ENCODE results near the gene ROBO4. TPM values are rescaled to one million over a fixed set of nuclear protein-coding genes. Genes with fewer than 3 reads are reported as not detected.

The ROBO4 gene
- total RNA-seq, 1 donor from 2014 or later, result not detected

GRCh38 chr11:124868331-124869274, 29.1 kb downstream of the ROBO4 start:
- intact Hi-C loops (cut with micrococcal nuclease), result loop anchor here (5.0 kb wide), 1 partner anchor 1886 kb away; the partner anchor contains the start of gene BSX
- no peak for DNase-seq

DNA sequence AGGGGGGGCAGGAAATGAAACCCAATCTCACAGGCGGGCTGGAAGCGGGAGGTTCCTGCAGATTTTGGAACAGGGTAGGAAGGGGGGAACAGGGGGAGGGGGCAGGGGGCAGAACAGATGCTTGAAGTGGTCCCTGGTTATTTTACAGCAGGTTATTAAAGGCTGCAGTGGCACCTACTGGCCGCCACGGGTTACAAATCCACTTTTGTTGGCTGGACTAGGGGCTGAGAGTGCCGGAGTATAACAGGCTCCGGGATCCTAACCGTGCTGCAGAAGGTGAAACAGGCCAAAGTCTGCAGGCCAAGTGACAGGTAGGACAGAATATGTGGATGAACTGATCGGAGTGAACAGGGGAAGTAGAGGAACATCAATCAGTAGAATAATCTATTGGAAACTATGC, 30.0 kb downstream of the ROBO4 start:
- no peak overlapping the region for H3K27ac Mint-ChIP-seq
- peaks cover 8% of the 10 kb centered on the region for H3K4me1 Mint-ChIP-seq
- no peak overlapping the region for H3K4me3 Mint-ChIP-seq
- intact Hi-C loops (cut with micrococcal nuclease), result loop anchor here (2.0 to 5.0 kb wide), 5 partner anchors 67 to 1885 kb away; partner anchors contain the start of genes BSX and MSANTD2
- no peaks in the 10 kb centered on the region for H3K36me3 Mint-ChIP-seq (ENCODE audit: low read depth)
- peaks cover 90% of the 10 kb centered on the region for H3K27me3 Mint-ChIP-seq
- H3K9me3 Mint-ChIP-seq, result no peaks in the 10 kb centered on the region
- no peak for DNase-seq

More at GRCh38 chr11:124868331-124869274, 29.1 kb downstream of the ROBO4 start:
- Mint-ChIP-seq H3K4me3 (peak overlapping the region; percentile 1), H3K27ac (no peak overlapping the region), H3K36me3 (ENCODE audit: low read depth) (no peaks in the 10 kb centered on the region), H3K27me3 (peaks cover 89% of the 10 kb centered on the region), H3K4me1 (peaks cover 6% of the 10 kb centered on the region), H3K9me3 (no peaks in the 10 kb centered on the region)

GRCh38 chr11:124865902-124866851, 31.5 kb downstream of the ROBO4 start:
- Mint-ChIP-seq H3K27me3 (peaks cover 91% of the 10 kb centered on the region), H3K9me3 (no peaks in the 10 kb centered on the region), H3K27ac (peak overlapping the region; percentile 23), H3K36me3 (ENCODE audit: low read depth) (no peaks in the 10 kb centered on the region), H3K4me1 (peaks cover 8% of the 10 kb centered on the region), H3K4me3 (peak overlapping the region; percentile 11)
- DNase-seq, result peak; percentile 86
- intact Hi-C loops (cut with micrococcal nuclease), result loop anchor here (1.0 to 5.0 kb wide), 6 partner anchors 29 to 1884 kb away; partner anchors contain the start of genes BSX and MSANTD2

DNA sequence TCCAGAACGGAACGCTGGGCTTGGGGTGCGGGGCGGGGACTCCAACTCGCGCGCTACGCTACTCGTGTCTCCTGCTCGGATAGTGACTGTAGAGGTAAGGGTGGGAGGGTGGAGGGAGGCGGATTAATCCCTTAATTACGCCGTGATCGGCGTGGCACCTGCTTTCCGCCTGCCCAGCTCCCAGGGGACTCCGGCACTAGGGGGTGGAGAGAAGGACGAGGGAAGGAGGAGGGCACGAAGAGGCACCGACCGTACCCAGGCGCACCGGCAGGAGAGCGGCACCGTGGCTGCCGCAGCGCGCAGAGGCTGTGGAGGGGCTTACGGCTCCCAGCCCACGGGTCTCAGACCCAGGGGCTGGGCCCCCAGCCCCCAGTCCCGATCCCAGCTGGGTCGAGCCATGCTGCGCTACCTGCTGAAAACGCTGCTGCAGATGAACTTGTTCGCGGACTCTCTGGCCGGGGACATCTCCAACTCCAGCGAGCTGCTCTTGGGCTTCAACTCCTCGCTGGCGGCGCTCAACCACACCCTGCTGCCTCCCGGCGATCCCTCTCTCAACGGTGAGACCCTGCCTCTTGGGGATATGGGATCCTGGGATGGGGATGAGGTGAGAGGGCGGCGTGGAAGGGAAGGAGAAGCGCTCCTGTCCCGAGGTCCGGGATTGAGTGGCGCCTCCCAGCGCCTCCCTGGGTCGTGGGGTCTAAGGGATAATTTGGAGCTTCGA, 32.3 kb downstream of the ROBO4 start, which contains the start of gene ROBO3:
Gene ROBO3, plus strand, starts transcription at position 252 of the 721 bp plus-strand sequence. Its CDS starts 146 bp downstream, at position 398.
- H3K9me3 Mint-ChIP-seq, result no peaks in the 10 kb centered on the region
- peaks cover 93% of the 10 kb centered on the region for H3K27me3 Mint-ChIP-seq
- DNase-seq, result no peak
- no peaks in the 10 kb centered on the region for H3K36me3 Mint-ChIP-seq (ENCODE audit: low read depth)
- intact Hi-C loops (cut with micrococcal nuclease), result loop anchor here (5.0 kb wide), 1 partner anchor 1883 kb away; the partner anchor contains the start of gene BSX
- peak within 1 kb of the TSS; percentile 23 for H3K27ac Mint-ChIP-seq
- peaks cover 8% of the 10 kb centered on the region for H3K4me1 Mint-ChIP-seq
- H3K4me3 Mint-ChIP-seq, result peak within 1 kb of the TSS; percentile 11

DNA sequence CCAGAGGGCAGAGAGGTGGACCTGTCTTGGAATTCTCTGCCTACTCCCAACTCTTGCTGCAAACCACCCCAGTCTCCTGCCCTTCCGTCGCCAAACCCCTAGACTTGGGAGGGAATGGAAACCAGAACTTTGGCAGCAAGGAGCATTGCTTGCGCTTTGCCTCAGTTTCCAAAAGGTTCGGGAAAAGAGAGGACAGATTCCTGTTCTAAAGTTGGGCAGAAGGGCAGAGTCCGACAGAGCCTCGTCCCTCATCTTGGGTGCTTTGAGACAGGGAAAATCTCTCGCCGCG, 32.8 kb downstream of the ROBO4 start:
- peaks cover 8% of the 10 kb centered on the region for H3K4me1 Mint-ChIP-seq
- peaks cover 91% of the 10 kb centered on the region for H3K27me3 Mint-ChIP-seq
- no peak overlapping the region for H3K4me3 Mint-ChIP-seq
- H3K27ac Mint-ChIP-seq, result no peak overlapping the region
- intact Hi-C loops (cut with micrococcal nuclease), result loop anchor here (1.0 to 5.0 kb wide), 2 partner anchors 22 to 1883 kb away; partner anchors contain the start of gene BSX
- no peaks in the 10 kb centered on the region for H3K9me3 Mint-ChIP-seq
- no peaks in the 10 kb centered on the region for H3K36me3 Mint-ChIP-seq (ENCODE audit: low read depth)
- no peak for DNase-seq

DNA sequence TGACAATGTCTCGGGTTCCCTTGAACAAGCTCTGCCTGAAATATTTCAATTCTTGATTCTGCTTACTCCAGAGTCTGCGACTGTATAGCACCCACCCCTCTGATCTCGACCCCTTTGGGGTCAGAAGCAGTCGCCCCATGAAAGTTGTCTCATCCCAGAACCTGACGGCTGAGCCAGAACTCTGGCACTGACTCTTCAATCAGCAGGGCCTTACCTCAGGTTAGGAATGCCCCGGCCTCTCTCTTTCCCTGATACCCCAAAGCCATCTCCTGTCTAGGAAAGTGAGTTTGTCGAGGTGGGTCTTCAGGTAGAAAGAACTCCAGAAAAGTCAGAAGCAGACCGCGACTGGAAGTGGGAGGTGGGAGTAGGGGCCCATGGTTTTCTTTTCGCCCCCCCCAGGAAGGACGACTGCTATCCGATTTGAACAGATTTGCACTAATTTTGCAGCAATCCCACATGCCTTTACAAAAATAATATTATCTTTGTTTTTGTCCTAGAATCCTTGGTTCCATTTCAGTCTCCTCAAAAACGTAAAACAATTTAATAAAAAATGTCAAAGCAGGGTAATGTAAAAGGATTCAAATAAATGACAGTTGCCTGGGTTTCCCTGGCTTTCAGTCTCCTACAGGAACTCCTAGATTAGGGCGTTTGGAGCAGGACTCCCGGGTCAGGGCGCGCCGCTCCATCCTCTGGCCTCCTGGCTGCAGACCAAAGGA, 33.3 kb downstream of the ROBO4 start:
- intact Hi-C loops (cut with micrococcal nuclease), result loop anchor here (1.0 kb wide), 1 partner anchor 21 kb away; no protein-coding TSS in a partner anchor
- DNase-seq, result no peak
- H3K9me3 Mint-ChIP-seq, result no peaks in the 10 kb centered on the region
- H3K4me3 Mint-ChIP-seq, result no peak overlapping the region
- no peaks in the 10 kb centered on the region for H3K36me3 Mint-ChIP-seq (ENCODE audit: low read depth)
- peaks cover 91% of the 10 kb centered on the region for H3K27me3 Mint-ChIP-seq
- peaks cover 8% of the 10 kb centered on the region for H3K4me1 Mint-ChIP-seq
- H3K27ac Mint-ChIP-seq, result no peak overlapping the region

DNA sequence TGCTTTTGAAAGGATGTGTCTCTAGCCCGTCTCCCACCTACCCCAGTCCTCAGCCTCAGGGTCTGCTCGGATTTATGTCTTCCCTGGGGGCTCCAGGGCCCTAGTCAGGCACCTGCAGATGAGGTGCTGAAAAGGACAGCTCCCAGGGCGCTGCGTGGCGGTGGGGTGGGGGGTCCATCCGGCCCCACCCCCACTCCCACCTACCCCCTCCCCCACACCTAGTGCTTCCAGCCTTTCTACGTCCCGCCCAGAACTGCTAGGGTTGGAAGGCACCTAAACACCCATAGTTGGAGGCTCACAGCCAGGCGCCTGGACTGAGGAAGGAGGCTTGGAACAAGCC, 33.9 kb downstream of the ROBO4 start:
- Mint-ChIP-seq H3K9me3 (no peaks in the 10 kb centered on the region), H3K27me3 (peaks cover 86% of the 10 kb centered on the region), H3K27ac (no peak overlapping the region), H3K4me1 (peaks cover 6% of the 10 kb centered on the region), H3K4me3 (no peak overlapping the region), H3K36me3 (ENCODE audit: low read depth) (no peaks in the 10 kb centered on the region)
- intact Hi-C loops (cut with micrococcal nuclease), result loop anchor here (1.0 kb wide), 1 partner anchor 20 kb away; no protein-coding TSS in a partner anchor
- no peak for DNase-seq

- no peaks in the 10 kb centered on the region for H3K36me3 Mint-ChIP-seq (ENCODE audit: low read depth)
- peaks cover 80% of the 10 kb centered on the region for H3K27me3 Mint-ChIP-seq
- no peak overlapping the region for H3K4me3 Mint-ChIP-seq
- no peaks in the 10 kb centered on the region for H3K9me3 Mint-ChIP-seq
- peaks cover 5% of the 10 kb centered on the region for H3K4me1 Mint-ChIP-seq
- intact Hi-C loops (cut with micrococcal nuclease), result no loop called here
- no peak for DNase-seq
- H3K27ac Mint-ChIP-seq, result no peak overlapping the region
These were observed 34.4 kb downstream of the ROBO4 start for GRCh38 chr11:124863137-124863825.

GRCh38 chr11:124861670-124862069, 36.0 kb downstream of the ROBO4 start:
- Mint-ChIP-seq H3K9me3 (no peaks in the 10 kb centered on the region), H3K27me3 (peaks cover 66% of the 10 kb centered on the region), H3K36me3 (ENCODE audit: low read depth) (no peaks in the 10 kb centered on the region), H3K27ac (no peak overlapping the region), H3K4me1 (peaks cover 5% of the 10 kb centered on the region), H3K4me3 (no peak overlapping the region)
- no peak for DNase-seq
- intact Hi-C loops (cut with micrococcal nuclease), result no loop called here

- Mint-ChIP-seq H3K27me3 (peaks cover 46% of the 10 kb centered on the region), H3K4me1 (peaks cover 2% of the 10 kb centered on the region), H3K27ac (no peak overlapping the region), H3K36me3 (ENCODE audit: low read depth) (no peaks in the 10 kb centered on the region), H3K9me3 (no peaks in the 10 kb centered on the region), H3K4me3 (no peak overlapping the region)
- intact Hi-C loops (cut with micrococcal nuclease), result no loop called here
- DNase-seq, result no peak
These were observed 38.5 kb downstream of the ROBO4 start for GRCh38 chr11:124859171-124859570.

DNA sequence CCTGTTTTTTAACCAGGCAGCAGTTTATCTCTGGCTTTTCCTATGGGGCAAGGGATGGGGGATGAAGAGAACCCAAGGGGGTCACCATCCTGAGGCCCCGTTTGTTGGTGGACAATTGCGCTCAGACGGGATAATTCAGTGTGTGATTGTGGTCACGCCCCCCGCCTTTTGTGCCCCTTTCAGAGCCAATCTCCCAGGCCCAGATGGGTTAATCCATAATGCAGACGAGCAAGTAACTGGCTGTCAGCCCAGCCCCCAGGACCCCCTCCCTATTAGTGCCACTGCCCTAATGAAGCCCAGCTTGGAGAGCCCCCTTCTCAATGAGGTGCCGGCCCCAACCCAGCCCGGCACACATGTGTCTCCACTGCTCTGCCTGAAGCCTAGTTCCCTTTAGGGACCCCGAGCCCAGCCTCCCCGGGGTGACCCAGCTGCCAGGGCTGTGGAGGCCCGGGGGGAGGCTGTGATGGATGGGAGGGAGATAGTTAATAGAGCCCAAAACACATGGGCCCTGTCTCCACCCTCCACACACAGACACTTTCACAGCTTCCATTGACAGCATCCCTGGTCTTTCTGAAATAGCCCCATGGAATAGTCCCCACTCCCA, 51.5 kb downstream of the ROBO4 start:
- Mint-ChIP-seq H3K27me3 (peaks cover 95% of the 10 kb centered on the region), H3K9me3 (no peaks in the 10 kb centered on the region)

DNA sequence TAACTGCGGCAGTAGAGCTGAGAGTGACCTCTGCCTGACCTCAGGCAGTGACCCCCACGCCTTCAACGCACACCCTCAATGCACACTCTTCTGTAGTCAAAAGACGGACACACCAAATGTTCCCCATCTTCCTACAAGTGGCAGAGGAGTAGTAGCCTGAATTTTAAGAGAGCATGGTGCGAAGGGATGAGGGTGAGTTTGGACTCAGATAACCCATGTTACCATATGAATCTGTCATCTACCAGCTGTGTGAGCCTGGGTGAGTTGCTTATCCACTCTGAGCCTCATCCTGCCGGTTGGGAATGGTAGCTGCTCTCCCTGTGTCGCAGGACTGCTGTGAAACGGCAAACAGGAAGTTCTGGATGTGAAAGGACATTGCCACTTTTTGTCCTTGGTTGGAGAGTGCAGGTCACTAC, 53.0 kb downstream of the ROBO4 start:
- no peak for DNase-seq
- no peaks in the 10 kb centered on the region for H3K9me3 Mint-ChIP-seq
- H3K4me3 Mint-ChIP-seq, result no peak overlapping the region
- intact Hi-C loops (cut with micrococcal nuclease), result no loop called here
- no peaks in the 10 kb centered on the region for H3K36me3 Mint-ChIP-seq (ENCODE audit: low read depth)
- peaks cover 6% of the 10 kb centered on the region for H3K4me1 Mint-ChIP-seq
- peaks cover 95% of the 10 kb centered on the region for H3K27me3 Mint-ChIP-seq
- H3K27ac Mint-ChIP-seq, result no peak overlapping the region

More for the DNA sequence above, 51.5 kb downstream of the ROBO4 start:
- no peak for DNase-seq
- H3K36me3 Mint-ChIP-seq (ENCODE audit: low read depth), result no peaks in the 10 kb centered on the region
- no peaks in the 10 kb centered on the region for H3K4me1 Mint-ChIP-seq
- intact Hi-C loops (cut with micrococcal nuclease), result no loop called here
- H3K4me3 Mint-ChIP-seq, result no peak overlapping the region
- H3K27ac Mint-ChIP-seq, result no peak overlapping the region
